Measurements from ENCODE around the gene EPS8L2. TPM values are rescaled to one million over a fixed set of nuclear protein-coding genes. Genes with fewer than 3 reads are reported as not detected.

EPS8L2 gene
- total and polyA plus RNA-seq, 2 experiments from 2014 or later: 157 to 310 TPM

- Histone ChIP-seq H3K36me3 (replicated peaks; ENCODE audit: insufficient read depth, low read depth) (no peaks in the 10 kb centered on the region), H4K20me1 (ENCODE audit: insufficient read depth, poor library complexity, severe bottlenecking) (peaks cover 23% of the 10 kb centered on the region), H3K79me2 (peaks cover 24% of the 10 kb centered on the region), H3K27me3 (no peaks in the 10 kb centered on the region), H3K9me3 (ENCODE audit: low read depth) (no peaks in the 10 kb centered on the region), H2AFZ (no peak overlapping the region), H3K4me1 (ENCODE audit: insufficient read depth) (no peaks in the 10 kb centered on the region), H3K4me2 (no peak overlapping the region), H3K4me3 (no peak overlapping the region), H3K9me2 (replicated peaks; ENCODE audit: insufficient read depth) (no peaks in the 10 kb centered on the region), H3K27ac (no peak overlapping the region)
- 95% methylated on average over 23 of the region's 23 CpGs for WGBS (ENCODE audit: low lambda C conversion rate, missing lambda C conversion rate)
- TF ChIP-seq EZH2phosphoT487 (IDR thresholded peaks at IDR 0.05; ENCODE audit: low read depth, severe bottlenecking, unreplicated experiment) (no peak), EZH2 (IDR thresholded peaks at IDR 0.05; ENCODE audit: borderline replicate concordance) (no peak), CTCF (IDR thresholded peaks at IDR 0.05; ENCODE audit: poor library complexity) (no peak)
- peak; percentile 3 for DNase-seq (ENCODE audit: low spot score)
These were observed 64.0 kb downstream of the EPS8L2 start for GRCh38 chr11:769887-770641.

GRCh38 chr11:770642-771616, 64.9 kb downstream of the EPS8L2 start:
- TF ChIP-seq EZH2phosphoT487 (IDR thresholded peaks at IDR 0.05; ENCODE audit: low read depth, severe bottlenecking, unreplicated experiment) (no peak), EZH2 (IDR thresholded peaks at IDR 0.05; ENCODE audit: borderline replicate concordance) (no peak), CTCF (IDR thresholded peaks at IDR 0.05; ENCODE audit: poor library complexity) (no peak)
- H3K9me3 ChIP-seq (ENCODE audit: low read depth): no peaks in the 10 kb centered on the region
- WGBS (ENCODE audit: low lambda C conversion rate, missing lambda C conversion rate): 96% methylated on average over 28 of the region's 32 CpGs

GRCh38 chr11:771617-772204, 65.7 kb downstream of the EPS8L2 start:
- Histone ChIP-seq H2AFZ (no peak overlapping the region), H4K20me1 (ENCODE audit: insufficient read depth, poor library complexity, severe bottlenecking) (peaks cover 39% of the 10 kb centered on the region), H3K27ac (no peak overlapping the region), H3K4me3 (no peak overlapping the region), H3K79me2 (peaks cover 40% of the 10 kb centered on the region), H3K4me1 (ENCODE audit: insufficient read depth) (peaks cover 13% of the 10 kb centered on the region), H3K4me2 (no peak overlapping the region), H3K27me3 (no peaks in the 10 kb centered on the region), H3K9me2 (replicated peaks; ENCODE audit: insufficient read depth) (no peaks in the 10 kb centered on the region), H3K36me3 (replicated peaks; ENCODE audit: insufficient read depth, low read depth) (no peaks in the 10 kb centered on the region), H3K9me3 (ENCODE audit: low read depth) (no peaks in the 10 kb centered on the region)
- WGBS (ENCODE audit: low lambda C conversion rate, missing lambda C conversion rate): 78% methylated on average over 15 of the region's 15 CpGs
- TF ChIP-seq CTCF (IDR thresholded peaks at IDR 0.05; ENCODE audit: poor library complexity): no peak
- TF ChIP-seq EZH2phosphoT487 (IDR thresholded peaks at IDR 0.05; ENCODE audit: low read depth, severe bottlenecking, unreplicated experiment): no peak
- TF ChIP-seq EZH2 (IDR thresholded peaks at IDR 0.05; ENCODE audit: borderline replicate concordance): no peak
- DNase-seq (ENCODE audit: low spot score): peak; percentile 3

More at GRCh38 chr11:770642-771616, 64.9 kb downstream of the EPS8L2 start:
- Histone ChIP-seq H3K9me2 (replicated peaks; ENCODE audit: insufficient read depth) (no peaks in the 10 kb centered on the region), H3K4me3 (no peak overlapping the region), H3K27me3 (no peaks in the 10 kb centered on the region), H3K27ac (no peak overlapping the region), H4K20me1 (ENCODE audit: insufficient read depth, poor library complexity, severe bottlenecking) (peaks cover 32% of the 10 kb centered on the region), H3K36me3 (replicated peaks; ENCODE audit: insufficient read depth, low read depth) (no peaks in the 10 kb centered on the region), H3K4me2 (no peak overlapping the region), H2AFZ (no peak overlapping the region), H3K79me2 (peaks cover 33% of the 10 kb centered on the region), H3K4me1 (ENCODE audit: insufficient read depth) (peaks cover 7% of the 10 kb centered on the region)
- DNase-seq (ENCODE audit: low spot score): peak; percentile 2

Measured in hepatocyte (in vitro differentiated cells).